Measurements from ENCODE around the gene CSNK2A2. TPM values are rescaled to one million over a fixed set of nuclear protein-coding genes. Genes with fewer than 3 reads are reported as not detected.

CSNK2A2 gene
- total RNA-seq, 2 experiments from 2014 or later: 57.8 to 72.5 TPM

- Mint-ChIP-seq H3K36me3 (peaks cover 19% of the 10 kb centered on the region), H3K4me1 (peaks cover 6% of the 10 kb centered on the region), H3K9me3 (ENCODE audit: low read depth) (no peaks in the 10 kb centered on the region), H3K27ac (no peak overlapping the region), H3K4me3 (no peak overlapping the region), H3K27me3 (no peaks in the 10 kb centered on the region)
- CTCF ChIA-PET: interaction anchor here (0.5 to 1.9 kb wide), 3 partner anchors 13 to 605 kb away, joined by 4 read pairs; no protein-coding TSS in a partner anchor
- DNase-seq (no peak), ATAC-seq (no peak)
These were observed 88.0 kb downstream of the CSNK2A2 start for GRCh38 chr16:58109881-58110280.

- Mint-ChIP-seq H3K36me3 (peaks cover 16% of the 10 kb centered on the region), H3K4me1 (peaks cover 6% of the 10 kb centered on the region), H3K27ac (no peak overlapping the region), H3K27me3 (no peaks in the 10 kb centered on the region), H3K9me3 (ENCODE audit: low read depth) (no peaks in the 10 kb centered on the region), H3K4me3 (no peak overlapping the region)
- no peak for DNase-seq
- CTCF ChIA-PET: interaction anchor here (0.5 to 1.9 kb wide), 3 partner anchors 12 to 604 kb away, joined by 4 read pairs; no protein-coding TSS in a partner anchor
- ATAC-seq: no peak
These were observed 88.6 kb downstream of the CSNK2A2 start for GRCh38 chr16:58109330-58109729.

Other genes with a start within 250 kb of the CSNK2A2 start
- not detected for gene CNGB1, start 227.0 kb downstream of the CSNK2A2 start, total RNA-seq
- gene ZNF319, start 197.4 kb downstream of the CSNK2A2 start, total RNA-seq: 10 to 100 TPM; 14.6 to 16.8 TPM
- 10 to 100 TPM; 62.2 to 68.0 TPM for gene USB1, start 196.7 kb downstream of the CSNK2A2 start, total RNA-seq
- 1 to 10 TPM in 1 of 2 experiments, under 1 TPM in 1; 0.75 to 1.1 TPM for gene MMP15, start 172.4 kb downstream of the CSNK2A2 start, total RNA-seq
- gene CFAP20, start 68.7 kb downstream of the CSNK2A2 start, total RNA-seq: 10 to 100 TPM; 35.1 to 40.2 TPM
- not detected for gene PRSS54, start 96.9 kb upstream of the CSNK2A2 start, total RNA-seq
- gene GINS3, start 194.4 kb upstream of the CSNK2A2 start, total RNA-seq: 10 to 100 TPM; 15.6 to 19.2 TPM